ENCODE measurements around the gene GRXCR2.

- TF ChIP-seq POLR2A (IDR thresholded peaks at IDR 0.05; ENCODE audit: low read depth, low read length) (no peak), CHD1 (IDR thresholded peaks at IDR 0.05; ENCODE audit: low read depth, low read length) (no peak), CTCF (conservative IDR thresholded peaks at IDR 0.05; ENCODE audit: low read depth, low read length) (no peak), MAZ (IDR thresholded peaks at IDR 0.05; ENCODE audit: borderline replicate concordance, low read depth, low read length) (no peak), FOS (IDR thresholded peaks at IDR 0.05; ENCODE audit: low read depth, low read length) (no peak), CEBPB (IDR thresholded peaks at IDR 0.05; ENCODE audit: low read depth, low read length) (no peak), SMC3 (IDR thresholded peaks at IDR 0.05; ENCODE audit: low read depth, low read length) (no peak), RAD21 (IDR thresholded peaks at IDR 0.05; ENCODE audit: low read length) (no peak), NFE2L2 (IDR thresholded peaks at IDR 0.05; ENCODE audit: low read depth, low read length) (no peak), ELK1 (IDR thresholded peaks at IDR 0.05; ENCODE audit: borderline replicate concordance, low read depth, low read length) (no peak), RCOR1 (IDR thresholded peaks at IDR 0.05; ENCODE audit: insufficient replicate concordance, low read length) (no peak), RFX5 (IDR thresholded peaks at IDR 0.05; ENCODE audit: low read depth, low read length) (no peak), MAFK (IDR thresholded peaks at IDR 0.05; ENCODE audit: low read depth, low read length) (no peak)
These were observed 13.4 kb downstream of the GRXCR2 start for GRCh38 chr5:145859453-145859852.
